H1 (cell line): ENCODE data around the gene ARMC5. TPM values are rescaled to one million over a fixed set of nuclear protein-coding genes. Genes with fewer than 3 reads are reported as not detected.
A peak's percentile ranks its signal among the peaks of the same experiment; 100 is the strongest.

Source experiments
- CBX5 ChIP-seq: fragments of 300-800, 300-1000 bp; sonication (generic); IDR thresholded peaks from 2 replicates; pipeline ENCODE4 v1.7.1; 2016; ENCODE audit warnings: antibody characterized with exemption, low read length, low read depth
- CEBPB ChIP-seq: IDR thresholded peaks from 2 replicates; pipeline ENCODE4 v1.6.1; 2012; ENCODE audit warnings: low read depth, low read length
- EZH2 ChIP-seq: fragments of 200-600 bp; sonication (generic); IDR thresholded peaks from 2 replicates; pipeline ENCODE4 v1.7.1; 2012; ENCODE audit warnings: low read depth, mild to moderate bottlenecking, moderate library complexity, low read length, inconsistent platforms; ENCODE audit not compliant: severe bottlenecking
- SAP30 ChIP-seq: fragments of 300-600 bp; sonication (generic); IDR thresholded peaks from 2 replicates; pipeline ENCODE4 v1.7.1; 2012; ENCODE audit warnings: low read length, moderate library complexity, mild to moderate bottlenecking, inconsistent platforms; ENCODE audit not compliant: insufficient read depth, insufficient replicate concordance
- SP1 ChIP-seq: IDR thresholded peaks from 2 replicates; pipeline ENCODE4 v1.6.1; 2011; ENCODE audit warnings: low read depth, low read length
- SP4 ChIP-seq: IDR thresholded peaks from 2 replicates; pipeline ENCODE4 v1.6.1; 2012; ENCODE audit warnings: low read length, inconsistent platforms
- SUZ12 ChIP-seq: fragments of 200-600 bp; sonication (generic); IDR thresholded peaks from 2 replicates; pipeline ENCODE4 v1.6.1; 2012; ENCODE audit warnings: mild to moderate bottlenecking, inconsistent platforms, low read length, moderate library complexity, mixed read lengths
- TBP ChIP-seq: IDR thresholded peaks from 2 replicates; pipeline ENCODE4 v1.6.1; 2011; ENCODE audit warnings: low read depth, low read length, improper control_type of control experiment
- TEAD4 ChIP-seq: IDR thresholded peaks from 2 replicates; pipeline ENCODE4 v1.6.1; 2012; ENCODE audit warnings: low read depth, low read length, inconsistent platforms, mixed read lengths
- polyA plus RNA-seq, 7 experiments: library from polyadenylated mRNA; depleted of rRNA in 3 of 7; stranded (reverse) in 5 of 7; unstranded in 2 of 7; fragments of >200 nt in 5 of 7; fragments of 200-250 nt in 2 of 7; gene quantifications; 1 replicate in 5 of 7; 2 replicates in 1 of 7; 4 replicates in 1 of 7; pipeline versions ENCODE4 v1.2.1 to v1.2.3, GENCODE V29; 2011 to 2013; ENCODE audit warnings: missing spikeins in 2 of 7, mixed read lengths in 2 of 7
- total RNA-seq: library from RNA; stranded (reverse); fragmentation: NEBNext Ultra II Directional; extraction: Animal tissue kit (Norgen Biotek cat#: 25700); gene quantifications from 2 replicates; pipeline ENCODE4 v1.2.1, GENCODE V29; 2021
- TF ChIP-seq, protein P1 (sequence below): fragments of 300-600 bp; sonication (generic); IDR thresholded peaks from 2 replicates; pipeline ENCODE4 v1.7.1; 2012; ENCODE audit warnings: low read length, moderate library complexity, mild to moderate bottlenecking, inconsistent platforms; ENCODE audit not compliant: insufficient replicate concordance

The ARMC5 gene
- total and polyA plus RNA-seq, 2 of the 8 experiments (the other 6 are each of a cell fraction or from before 2014, with no cell fraction given) = 7.8 to 8.7 TPM

DNA sequence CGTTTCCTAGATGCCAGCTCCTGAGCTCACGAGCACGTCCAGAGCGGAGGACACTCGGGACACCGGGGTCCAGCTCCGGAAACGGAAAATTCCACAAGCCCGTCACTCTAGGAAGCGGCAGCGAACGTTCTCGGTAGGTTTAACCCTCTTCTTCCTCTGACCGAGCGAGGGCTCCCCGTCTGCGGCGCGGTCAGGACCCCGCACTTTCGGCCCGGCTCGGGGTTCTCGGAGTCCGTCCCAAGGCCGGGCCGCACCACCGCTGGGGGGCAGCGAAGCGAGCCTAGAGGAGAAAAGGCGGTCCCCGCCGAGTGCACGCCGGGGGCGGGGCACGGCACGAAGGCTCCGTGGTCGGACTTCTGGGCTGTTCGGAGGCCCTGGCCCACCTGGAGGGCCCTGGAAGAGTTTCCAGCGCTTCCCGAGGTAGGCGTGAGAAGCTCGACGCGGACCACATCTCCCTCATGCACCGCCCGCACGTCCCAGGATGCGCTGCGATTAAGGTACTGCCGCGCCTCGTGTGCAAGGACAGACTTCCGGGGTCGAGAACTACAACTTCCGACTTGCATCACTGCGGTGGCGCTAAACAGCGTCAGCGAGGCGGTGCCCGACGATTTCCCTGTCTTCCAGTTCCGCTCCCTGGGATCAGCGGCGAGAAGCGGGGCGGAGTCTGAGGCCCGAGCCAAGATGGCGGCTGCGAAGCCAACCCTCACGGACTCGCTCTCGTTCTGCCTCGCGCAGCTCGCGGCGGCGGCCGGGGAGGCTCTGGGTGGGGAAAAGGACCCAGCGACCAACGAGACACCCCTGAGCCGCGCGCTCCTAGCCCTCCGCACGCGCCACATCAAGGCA lies at the start of gene ARMC5 (continued):
- TF ChIP-seq TBP (peak; percentile 90), CBX5 (no peak), SP4 (peak; percentile 76; the same call in 1 of the 2 replicates), SP1 (no peak), TEAD4 (no peak), SAP30 (peak; percentile 35), EZH2 (no peak), SUZ12 (no peak), CEBPB (peak; percentile 64; the same call in 1 of the 2 replicates)
- TF ChIP-seq, protein P1, sequence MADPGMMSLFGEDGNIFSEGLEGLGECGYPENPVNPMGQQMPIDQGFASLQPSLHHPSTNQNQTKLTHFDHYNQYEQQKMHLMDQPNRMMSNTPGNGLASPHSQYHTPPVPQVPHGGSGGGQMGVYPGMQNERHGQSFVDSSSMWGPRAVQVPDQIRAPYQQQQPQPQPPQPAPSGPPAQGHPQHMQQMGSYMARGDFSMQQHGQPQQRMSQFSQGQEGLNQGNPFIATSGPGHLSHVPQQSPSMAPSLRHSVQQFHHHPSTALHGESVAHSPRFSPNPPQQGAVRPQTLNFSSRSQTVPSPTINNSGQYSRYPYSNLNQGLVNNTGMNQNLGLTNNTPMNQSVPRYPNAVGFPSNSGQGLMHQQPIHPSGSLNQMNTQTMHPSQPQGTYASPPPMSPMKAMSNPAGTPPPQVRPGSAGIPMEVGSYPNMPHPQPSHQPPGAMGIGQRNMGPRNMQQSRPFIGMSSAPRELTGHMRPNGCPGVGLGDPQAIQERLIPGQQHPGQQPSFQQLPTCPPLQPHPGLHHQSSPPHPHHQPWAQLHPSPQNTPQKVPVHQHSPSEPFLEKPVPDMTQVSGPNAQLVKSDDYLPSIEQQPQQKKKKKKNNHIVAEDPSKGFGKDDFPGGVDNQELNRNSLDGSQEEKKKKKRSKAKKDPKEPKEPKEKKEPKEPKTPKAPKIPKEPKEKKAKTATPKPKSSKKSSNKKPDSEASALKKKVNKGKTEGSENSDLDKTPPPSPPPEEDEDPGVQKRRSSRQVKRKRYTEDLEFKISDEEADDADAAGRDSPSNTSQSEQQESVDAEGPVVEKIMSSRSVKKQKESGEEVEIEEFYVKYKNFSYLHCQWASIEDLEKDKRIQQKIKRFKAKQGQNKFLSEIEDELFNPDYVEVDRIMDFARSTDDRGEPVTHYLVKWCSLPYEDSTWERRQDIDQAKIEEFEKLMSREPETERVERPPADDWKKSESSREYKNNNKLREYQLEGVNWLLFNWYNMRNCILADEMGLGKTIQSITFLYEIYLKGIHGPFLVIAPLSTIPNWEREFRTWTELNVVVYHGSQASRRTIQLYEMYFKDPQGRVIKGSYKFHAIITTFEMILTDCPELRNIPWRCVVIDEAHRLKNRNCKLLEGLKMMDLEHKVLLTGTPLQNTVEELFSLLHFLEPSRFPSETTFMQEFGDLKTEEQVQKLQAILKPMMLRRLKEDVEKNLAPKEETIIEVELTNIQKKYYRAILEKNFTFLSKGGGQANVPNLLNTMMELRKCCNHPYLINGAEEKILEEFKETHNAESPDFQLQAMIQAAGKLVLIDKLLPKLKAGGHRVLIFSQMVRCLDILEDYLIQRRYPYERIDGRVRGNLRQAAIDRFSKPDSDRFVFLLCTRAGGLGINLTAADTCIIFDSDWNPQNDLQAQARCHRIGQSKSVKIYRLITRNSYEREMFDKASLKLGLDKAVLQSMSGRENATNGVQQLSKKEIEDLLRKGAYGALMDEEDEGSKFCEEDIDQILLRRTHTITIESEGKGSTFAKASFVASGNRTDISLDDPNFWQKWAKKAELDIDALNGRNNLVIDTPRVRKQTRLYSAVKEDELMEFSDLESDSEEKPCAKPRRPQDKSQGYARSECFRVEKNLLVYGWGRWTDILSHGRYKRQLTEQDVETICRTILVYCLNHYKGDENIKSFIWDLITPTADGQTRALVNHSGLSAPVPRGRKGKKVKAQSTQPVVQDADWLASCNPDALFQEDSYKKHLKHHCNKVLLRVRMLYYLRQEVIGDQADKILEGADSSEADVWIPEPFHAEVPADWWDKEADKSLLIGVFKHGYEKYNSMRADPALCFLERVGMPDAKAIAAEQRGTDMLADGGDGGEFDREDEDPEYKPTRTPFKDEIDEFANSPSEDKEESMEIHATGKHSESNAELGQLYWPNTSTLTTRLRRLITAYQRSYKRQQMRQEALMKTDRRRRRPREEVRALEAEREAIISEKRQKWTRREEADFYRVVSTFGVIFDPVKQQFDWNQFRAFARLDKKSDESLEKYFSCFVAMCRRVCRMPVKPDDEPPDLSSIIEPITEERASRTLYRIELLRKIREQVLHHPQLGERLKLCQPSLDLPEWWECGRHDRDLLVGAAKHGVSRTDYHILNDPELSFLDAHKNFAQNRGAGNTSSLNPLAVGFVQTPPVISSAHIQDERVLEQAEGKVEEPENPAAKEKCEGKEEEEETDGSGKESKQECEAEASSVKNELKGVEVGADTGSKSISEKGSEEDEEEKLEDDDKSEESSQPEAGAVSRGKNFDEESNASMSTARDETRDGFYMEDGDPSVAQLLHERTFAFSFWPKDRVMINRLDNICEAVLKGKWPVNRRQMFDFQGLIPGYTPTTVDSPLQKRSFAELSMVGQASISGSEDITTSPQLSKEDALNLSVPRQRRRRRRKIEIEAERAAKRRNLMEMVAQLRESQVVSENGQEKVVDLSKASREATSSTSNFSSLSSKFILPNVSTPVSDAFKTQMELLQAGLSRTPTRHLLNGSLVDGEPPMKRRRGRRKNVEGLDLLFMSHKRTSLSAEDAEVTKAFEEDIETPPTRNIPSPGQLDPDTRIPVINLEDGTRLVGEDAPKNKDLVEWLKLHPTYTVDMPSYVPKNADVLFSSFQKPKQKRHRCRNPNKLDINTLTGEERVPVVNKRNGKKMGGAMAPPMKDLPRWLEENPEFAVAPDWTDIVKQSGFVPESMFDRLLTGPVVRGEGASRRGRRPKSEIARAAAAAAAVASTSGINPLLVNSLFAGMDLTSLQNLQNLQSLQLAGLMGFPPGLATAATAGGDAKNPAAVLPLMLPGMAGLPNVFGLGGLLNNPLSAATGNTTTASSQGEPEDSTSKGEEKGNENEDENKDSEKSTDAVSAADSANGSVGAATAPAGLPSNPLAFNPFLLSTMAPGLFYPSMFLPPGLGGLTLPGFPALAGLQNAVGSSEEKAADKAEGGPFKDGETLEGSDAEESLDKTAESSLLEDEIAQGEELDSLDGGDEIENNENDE = no peak
